NCI-H2227 (cell line): Measurements from ENCODE around the gene ACER3.
"Not testable (repeated sequence)": the region's sequence is repeated elsewhere in the genome, so short reads cannot be mapped to it uniquely, and the experiment has no call there.

Experiments used
- DNase-seq: peaks from one replicate; lab custom pipeline; 2025; ENCODE audit not compliant: unreplicated experiment; lab: John Stamatoyannopoulos, UW

The ACER3 gene

GRCh38 chr11:76872959-76873827 is 12.5 kb downstream of the ACER3 start:
- DNase-seq: no peak

- no peak for DNase-seq
Observed at GRCh38 chr11:76878014-76878413, 17.3 kb downstream of the ACER3 start.

DNA sequence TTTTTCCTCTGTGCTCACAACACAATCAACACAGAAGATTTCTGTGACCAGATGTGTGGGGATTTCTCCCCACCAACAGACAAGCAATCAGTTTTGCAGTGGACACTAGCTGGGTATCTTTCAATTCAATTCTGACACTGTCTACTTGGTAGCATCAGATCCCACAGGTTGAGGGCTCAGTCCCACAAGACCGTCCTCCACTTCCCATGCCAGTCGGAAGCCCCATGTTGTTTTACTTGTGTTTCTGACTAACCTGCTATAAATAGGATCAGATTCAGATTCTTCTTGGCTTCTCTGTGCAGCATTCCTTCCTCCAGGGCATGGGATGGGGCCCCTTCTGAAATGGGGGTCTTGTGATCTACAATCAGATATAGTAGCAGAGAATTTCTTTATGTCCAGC is 19.6 kb downstream of the ACER3 start:
- DNase-seq: no peak

DNA sequence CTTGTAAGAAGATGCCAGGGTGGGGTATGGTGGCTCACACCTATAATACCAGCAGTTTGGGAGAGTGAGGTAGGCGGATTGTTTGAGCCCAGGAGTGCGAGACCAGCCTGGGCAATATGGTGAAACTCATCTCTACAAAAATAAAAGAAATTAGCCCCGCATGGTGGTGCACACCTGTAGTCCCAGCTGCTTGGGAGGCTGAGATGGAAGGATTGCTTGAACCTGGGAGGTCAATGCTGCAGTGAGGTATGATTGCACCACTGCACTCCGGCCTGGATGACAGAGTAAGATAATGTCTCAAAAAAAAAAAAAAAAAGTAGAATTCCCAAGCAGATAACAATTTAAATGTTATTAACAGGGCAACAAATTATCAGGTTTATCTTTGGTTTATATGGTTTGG is 20.2 kb downstream of the ACER3 start:
- DNase-seq: no peak

- DNase-seq: no peak
Observed at GRCh38 chr11:76885390-76886097, 24.8 kb downstream of the ACER3 start.

DNA sequence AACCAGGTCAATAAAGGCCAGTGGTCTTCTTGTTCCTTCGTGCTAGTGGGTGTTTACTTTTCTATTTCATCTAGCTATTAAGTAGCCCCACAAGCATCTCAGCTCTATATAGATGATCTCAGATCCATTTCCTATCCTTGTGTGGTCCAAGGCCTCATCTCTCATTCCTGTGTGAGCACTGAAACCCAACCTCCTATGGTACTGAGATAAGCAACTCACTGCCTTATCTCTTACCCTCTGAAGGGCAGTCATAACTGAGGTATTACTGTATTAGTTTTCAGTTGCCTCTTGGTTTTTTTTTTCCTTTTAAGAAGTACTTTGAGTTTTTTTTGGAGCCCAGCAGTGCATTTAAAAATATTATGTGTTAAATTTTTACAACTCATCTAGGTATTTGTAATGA is 28.3 kb downstream of the ACER3 start:
- DNase-seq: no peak

GRCh38 chr11:76889411-76889975 is 28.8 kb downstream of the ACER3 start:
- no peak for DNase-seq

GRCh38 chr11:76890329-76890728 is 29.6 kb downstream of the ACER3 start:
- no peak for DNase-seq

DNA sequence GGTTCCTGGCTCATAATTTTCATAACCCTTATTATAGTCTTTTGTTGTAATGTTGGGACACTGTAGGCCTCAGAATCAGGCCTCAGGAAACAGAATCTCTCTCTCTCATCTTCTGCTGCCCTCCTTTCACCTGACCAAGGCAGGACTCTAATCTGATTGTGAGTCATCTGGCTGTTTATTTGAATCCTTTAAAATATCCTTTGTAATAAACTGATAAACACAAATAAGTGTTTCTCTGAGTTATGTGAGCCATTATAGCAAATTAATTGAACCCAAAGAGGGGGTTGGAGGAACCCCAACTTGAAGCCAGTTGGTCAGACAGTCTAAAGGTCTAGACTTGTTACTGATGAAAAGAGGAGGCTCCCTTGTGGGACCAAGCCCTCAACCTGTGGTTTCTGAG is 30.6 kb downstream of the ACER3 start:
- no peak for DNase-seq

DNA sequence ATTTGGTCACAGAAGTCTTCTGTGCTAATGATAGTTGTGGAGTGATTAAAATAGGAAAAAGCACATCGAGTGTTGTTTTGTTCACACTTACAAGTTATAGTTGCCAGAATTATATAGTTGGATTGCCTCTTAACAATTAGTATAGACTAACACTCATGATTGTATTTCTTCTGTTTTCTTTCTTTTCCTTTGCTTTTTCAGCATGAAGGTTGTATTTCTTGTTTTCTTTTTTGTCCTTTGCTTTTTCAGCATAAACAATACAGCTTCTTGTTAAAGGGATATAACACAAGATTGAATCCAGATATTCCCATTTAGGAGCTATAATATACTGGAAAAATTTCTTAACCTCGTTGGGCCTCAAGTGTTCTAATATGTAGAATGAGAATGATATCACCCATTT is 31.1 kb downstream of the ACER3 start:
- no peak for DNase-seq

GRCh38 chr11:76892306-76892705 is 31.6 kb downstream of the ACER3 start:
- no peak for DNase-seq

DNA sequence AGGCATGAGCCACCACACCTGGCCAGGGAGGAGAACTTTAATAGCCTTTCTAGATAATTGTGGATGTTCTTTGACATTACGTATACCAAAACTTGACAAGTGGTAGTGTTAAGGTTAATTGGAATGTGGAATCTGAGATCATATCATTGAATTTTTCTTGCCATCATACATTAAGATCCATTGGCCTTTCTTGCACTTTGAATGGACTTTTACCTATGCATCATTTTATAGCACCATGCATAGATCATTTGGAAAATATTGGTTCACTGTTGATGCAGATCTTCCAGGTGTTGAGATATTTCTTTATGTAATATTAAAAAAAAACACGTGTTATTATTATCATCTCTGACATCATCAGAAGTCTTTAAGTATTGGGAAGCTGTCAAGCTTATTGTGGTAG is 36.5 kb downstream of the ACER3 start:
- DNase-seq: no peak

- DNase-seq: no peak
Observed at GRCh38 chr11:76901144-76901543, 40.4 kb downstream of the ACER3 start.

GRCh38 chr11:76901622-76902021 is 40.9 kb downstream of the ACER3 start:
- DNase-seq: not testable (repeated sequence)

- no peak for DNase-seq
Observed at GRCh38 chr11:76902121-76903014, 41.6 kb downstream of the ACER3 start.

- no peak for DNase-seq
Observed at GRCh38 chr11:76903325-76903724, 42.6 kb downstream of the ACER3 start.

- no peak for DNase-seq
Observed at GRCh38 chr11:76910620-76911414, 50.1 kb downstream of the ACER3 start.

DNA sequence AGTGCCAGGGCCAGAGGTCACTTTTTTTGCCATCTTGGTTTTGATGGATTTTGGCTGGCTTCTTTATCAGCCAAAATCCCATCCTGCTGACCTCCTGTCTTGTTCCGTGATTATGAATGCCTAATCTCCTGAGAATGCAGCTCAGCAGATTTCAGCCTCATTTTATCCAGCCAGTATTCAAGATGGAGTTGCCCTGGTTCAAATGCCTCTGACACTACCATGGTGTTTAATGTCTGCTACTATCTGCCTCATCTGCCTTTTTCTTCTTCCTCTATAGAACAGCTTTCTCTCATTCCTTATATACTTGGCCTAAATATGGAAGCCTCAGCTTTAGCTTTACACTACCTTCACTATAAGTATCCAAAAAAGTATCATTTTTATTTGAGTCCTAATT is 50.7 kb downstream of the ACER3 start:
- DNase-seq: no peak

DNA sequence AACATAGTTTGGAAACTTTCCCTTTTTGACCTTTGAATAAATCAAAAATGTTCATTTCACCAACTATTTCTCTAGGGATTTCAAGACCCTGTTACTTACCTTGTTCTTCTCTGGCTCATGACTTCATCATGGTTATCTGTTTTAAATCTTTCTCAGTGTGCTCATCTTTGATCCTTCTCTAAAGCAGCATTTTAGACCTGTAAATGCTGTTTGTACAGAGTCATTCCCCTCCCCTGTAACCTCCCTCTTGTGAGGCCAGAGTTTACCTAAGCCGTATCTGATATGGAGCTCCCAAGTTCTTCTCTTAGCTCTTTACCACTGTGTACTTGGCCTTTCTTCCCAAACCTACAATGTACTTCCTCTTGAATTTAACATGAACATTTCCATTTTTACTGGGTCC is 56.0 kb downstream of the ACER3 start:
- DNase-seq: no peak

GRCh38 chr11:76918941-76919386 is 58.2 kb downstream of the ACER3 start:
- peak; percentile 63 for DNase-seq
